GM18873 (cell line): Measurements from ENCODE around the gene BZW2.
"Not testable (repeated sequence)": the region's sequence is repeated elsewhere in the genome, so short reads cannot be mapped to it uniquely, and the experiment has no call there.

Source experiments
- ATAC-seq: cut with Tn5 transposase; IDR thresholded peaks from one replicate; pipeline ENCODE4 v1.9.1; 2021; ENCODE audit warnings: mild to moderate bottlenecking, moderate library complexity, moderate number of reproducible peaks; ENCODE audit not compliant: unreplicated experiment, low FRiP score

The BZW2 gene

DNA sequence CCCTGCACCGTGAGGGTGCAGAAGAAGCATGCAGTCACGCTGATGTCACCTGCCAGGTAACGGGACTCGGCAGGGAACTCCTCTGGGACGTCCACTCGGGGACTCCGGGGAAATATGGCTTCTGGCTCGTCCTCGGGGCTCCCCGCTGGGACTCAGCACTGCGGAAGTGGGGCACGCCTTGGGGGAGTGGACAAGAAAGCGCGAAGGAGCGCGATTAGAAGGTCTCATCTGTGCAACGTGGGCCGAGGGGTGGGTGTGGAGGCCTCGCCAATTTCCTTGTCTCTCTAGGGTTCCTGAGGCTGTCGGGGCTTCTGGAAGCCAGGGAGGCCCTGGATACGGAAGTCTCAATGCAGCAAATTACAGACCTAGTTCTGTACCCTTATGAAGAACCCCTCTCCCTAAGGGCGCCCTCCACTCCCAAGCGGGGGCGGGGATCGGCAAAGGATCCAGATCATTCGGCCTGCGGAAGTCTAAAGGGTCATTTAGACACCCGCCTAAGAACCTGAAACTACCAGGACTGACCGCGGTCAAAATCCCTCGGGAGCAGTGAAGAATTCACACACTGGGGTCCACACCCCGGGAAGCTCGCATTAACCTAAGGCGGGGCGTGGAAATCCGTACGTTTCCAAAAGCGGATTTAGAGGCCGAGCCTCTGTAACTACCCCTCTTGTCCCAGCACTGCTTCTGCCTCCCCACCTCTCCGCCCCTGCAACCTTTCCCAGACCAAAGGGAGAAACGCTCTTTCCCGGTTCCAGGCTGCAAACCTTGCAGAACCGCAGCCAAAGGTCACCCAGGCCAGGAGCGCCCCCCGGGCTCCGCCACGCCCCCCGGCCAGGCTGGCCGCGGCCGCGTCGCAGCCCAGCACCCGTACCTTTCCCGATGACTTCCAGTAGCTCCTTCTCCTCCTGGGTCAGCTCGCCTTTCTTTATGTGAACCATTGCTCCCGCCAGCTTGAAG is 1.1 kb upstream of the BZW2 start:
- no peak for ATAC-seq

DNA sequence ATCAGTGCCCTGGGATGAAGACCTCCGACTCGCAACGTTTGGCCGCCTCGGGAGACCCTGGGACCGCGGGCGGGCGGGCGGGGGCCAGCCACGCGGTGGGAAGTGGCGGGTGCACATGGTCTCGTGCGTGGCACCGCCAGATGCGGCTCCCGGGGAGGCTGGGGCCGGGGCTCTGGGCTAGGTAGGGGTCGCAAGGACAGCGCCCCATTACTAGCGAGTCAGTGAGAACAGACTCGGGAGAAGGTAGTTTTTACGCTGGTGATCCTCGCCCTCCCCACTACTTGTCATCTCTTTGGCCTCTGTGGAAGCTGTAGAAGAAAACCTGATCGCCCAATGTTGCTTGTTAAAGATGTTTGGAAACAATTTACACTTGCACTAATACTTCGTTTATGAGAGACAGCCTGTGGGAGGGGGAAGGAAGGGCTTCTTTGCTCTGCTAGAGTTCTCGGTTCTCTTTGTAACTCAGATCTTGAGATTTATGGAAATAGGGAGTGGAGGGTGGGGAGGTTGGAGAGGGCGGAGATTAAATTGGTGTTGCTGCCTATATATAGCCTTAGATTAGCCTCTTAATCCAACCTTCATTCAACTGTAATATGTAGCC is 591 bp downstream of the BZW2 start:
- ATAC-seq, result no peak

DNA sequence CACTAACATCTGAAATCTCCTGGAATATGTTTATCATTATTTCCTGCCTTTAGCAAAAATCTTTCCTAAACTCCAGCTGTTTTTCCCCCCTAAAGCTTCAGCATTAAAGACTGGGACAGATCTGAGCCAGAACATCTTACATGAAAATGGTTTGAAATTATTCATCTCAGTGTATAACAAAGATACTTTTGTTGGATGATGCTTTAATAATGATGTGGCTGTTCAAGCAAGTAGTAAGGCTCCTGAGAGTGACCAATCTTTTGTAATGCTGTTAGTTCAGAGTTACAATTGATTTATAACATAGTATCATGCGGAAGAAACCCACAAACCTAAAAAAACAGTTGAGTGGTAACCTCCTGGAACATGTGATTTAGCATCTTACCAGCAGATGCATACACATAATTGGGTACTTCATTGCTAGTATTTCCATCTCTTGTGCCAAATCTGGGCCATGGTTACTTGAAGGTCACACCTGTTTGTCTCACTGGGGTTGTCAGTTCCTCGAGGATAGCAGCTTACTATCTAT is 1.5 kb downstream of the BZW2 start:
- no peak for ATAC-seq

- ATAC-seq, result no peak
Measured at GRCh38 chr7:16648551-16648950, 2.6 kb downstream of the BZW2 start.

DNA sequence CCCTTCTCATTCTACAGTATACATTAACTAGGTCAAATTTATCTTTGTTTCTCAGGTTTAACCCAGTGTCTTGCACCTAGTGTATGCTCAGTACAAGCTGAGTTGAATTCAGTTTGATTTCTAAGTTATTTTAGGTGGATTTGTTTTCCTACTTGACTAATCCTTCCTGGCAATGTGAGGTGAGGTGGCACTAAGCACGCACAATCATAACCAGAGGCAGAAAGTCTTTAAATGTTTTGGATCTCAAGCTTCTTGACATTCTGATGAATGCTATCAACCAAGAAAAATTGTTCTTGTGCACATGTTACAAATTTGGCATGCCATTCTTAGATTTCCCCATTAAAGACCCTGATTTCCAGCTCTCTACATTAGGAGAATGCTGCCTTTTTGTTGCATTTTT is 3.2 kb downstream of the BZW2 start:
- no peak for ATAC-seq

GRCh38 chr7:16650266-16650665 is 4.3 kb downstream of the BZW2 start:
- no peak for ATAC-seq

DNA sequence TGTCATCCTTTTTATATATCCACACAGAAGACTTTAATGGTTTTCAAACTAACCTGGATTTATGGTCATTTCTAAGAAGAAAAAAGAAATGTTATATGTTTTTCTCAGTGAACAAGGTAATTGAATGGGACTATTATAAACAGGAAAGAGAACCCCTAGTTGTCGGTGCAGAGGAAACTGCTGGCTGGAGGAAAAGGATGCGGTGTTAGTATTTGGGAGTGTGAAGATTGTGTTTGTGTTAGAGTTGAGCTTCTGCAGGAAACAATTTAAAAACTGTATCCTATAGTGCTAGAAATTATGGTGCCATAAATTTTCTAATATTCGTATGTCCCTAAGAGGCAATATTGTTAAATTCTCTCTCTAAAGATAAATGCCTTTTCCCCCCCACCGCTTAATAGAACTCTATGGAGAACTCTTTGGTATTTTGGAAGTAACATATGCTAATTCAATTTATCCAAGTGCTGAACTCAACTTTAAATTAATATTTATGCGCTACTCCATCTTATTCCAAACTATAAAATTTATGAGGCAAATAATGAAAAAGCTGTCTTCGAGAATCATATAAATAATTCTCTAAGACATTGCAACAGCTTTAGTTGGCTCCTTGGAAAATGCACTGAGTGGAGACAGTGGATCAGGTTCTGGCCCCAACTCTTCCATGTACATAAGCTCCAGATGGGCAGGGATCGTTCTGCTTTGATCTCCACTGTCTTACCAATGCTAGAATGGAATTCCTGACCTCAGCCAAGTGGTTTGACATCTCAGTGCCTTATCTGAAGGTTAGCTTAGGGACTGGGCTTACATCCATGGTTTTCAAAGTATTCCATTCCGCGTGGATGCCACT is 5.6 kb downstream of the BZW2 start:
- no peak for ATAC-seq

DNA sequence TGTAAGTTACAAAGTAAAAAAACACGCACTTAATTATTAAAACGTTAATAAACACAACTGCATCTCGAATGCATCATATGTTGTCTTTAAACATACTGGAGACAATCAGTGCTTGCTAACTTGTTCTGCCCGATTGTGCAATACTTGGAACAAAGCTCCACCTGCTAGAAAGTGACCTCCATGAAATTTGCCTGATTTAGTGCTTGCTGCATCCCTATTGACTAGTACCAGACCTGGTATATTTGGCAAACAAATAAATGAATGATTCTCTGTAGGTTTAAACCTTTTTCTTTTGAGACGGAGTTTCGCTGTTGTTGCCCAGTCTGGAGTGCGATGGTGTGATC is 6.2 kb downstream of the BZW2 start:
- no peak for ATAC-seq

GRCh38 chr7:16652888-16653287 is 6.9 kb downstream of the BZW2 start:
- no peak for ATAC-seq

DNA sequence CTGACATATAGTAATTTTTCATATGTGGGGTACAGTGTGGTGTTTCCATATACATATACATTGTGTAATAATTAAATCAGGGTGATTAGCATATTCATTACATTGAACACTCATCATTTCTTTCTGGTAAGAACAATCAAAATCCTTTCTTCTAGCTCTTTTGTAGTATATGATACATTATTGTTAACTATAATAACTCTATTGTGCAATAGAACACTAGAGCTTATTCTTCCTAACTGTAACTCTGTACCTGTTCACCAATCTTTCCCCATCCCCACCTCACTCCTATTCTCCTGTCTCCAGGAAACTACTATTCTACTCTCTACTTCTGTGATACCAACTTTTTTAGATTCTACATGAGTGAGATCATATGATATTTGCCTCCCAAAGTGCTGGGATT is 9.4 kb downstream of the BZW2 start:
- ATAC-seq, result no peak

- ATAC-seq, result no peak
Measured at GRCh38 chr7:16656141-16656540, 10.2 kb downstream of the BZW2 start.

DNA sequence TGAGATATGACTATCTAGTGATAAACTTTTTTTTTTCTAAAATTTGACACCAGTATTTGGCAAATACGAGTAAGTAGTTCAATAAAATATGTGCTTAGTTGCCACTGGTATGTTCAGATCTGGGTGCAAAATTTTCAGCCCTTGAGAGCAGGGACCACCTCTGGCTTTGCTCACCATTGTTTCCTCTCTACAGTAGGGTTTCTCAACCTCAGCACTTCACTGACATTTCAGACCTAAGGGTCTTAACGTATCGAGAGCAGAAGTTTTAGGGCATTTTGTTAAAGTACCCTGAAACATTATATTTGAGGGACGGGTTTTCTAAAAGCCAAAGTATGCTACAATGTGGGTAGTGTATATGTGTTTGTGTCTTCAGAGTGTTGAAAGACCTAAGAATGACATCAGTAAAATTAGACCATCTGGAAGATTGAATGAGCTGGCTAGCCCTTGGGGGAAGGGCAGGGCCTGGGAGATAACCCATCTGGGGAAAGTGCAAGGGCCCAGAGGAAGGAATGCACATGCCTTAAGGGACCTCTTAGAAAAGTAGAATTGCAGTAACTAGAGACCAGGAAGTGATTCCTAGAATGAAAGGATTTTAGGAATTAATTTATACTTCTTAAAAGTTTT is 11.8 kb downstream of the BZW2 start:
- ATAC-seq, result no peak

- not testable (repeated sequence) for ATAC-seq
Measured at GRCh38 chr7:16659854-16660497, 14.0 kb downstream of the BZW2 start.

GRCh38 chr7:16660702-16661464 is 14.9 kb downstream of the BZW2 start:
- no peak for ATAC-seq

GRCh38 chr7:16661924-16662323 is 15.9 kb downstream of the BZW2 start:
- ATAC-seq, result no peak

DNA sequence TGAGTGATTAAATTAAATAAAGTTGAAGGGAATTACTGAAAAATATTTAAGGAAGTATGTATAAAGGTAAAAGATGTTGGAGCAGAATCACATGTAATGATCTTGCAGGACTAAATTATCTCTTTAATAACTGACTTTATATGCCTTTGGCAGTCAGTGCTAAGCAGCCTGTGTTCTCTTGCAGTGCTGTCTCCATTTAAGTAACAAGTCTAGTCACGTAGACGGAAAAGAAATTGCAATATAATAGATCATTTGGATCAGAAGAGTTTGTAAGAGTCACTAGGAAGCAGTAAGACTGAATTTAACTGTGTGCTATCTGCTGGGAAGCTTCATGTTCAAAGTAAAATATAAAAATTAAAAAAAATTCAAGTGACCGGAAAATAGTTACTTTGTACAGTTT is 21.4 kb downstream of the BZW2 start:
- no peak for ATAC-seq

- no peak for ATAC-seq
Measured at GRCh38 chr7:16668049-16668858, 22.3 kb downstream of the BZW2 start.

DNA sequence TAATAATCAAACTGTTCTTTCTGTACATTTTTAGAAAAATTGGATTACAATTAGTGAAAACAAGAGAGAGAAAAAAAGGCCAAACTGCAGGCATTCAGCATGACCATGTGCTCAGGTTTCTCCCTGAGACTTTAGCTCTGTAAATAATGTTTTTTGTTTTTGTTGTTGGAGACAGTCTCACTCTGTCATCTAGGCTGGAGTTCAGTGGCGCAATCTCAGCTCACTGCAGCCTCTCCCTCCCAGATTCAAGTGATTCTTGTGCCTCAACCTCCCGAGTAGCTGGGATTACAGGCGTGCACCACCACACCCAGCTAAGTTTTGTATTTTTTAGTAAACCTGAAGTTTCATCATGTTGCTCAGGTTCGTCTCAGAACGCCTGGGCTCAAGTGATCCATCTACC is 23.0 kb downstream of the BZW2 start:
- ATAC-seq, result no peak
